HG02588 (cell line): ENCODE results near the gene DCAF16.

ENCODE experiments used
- ATAC-seq: cut with Tn5 transposase; IDR thresholded peaks from one replicate; pipeline ENCODE4 v1.9.1; 2021; ENCODE audit warnings: mild to moderate bottlenecking, moderate library complexity; ENCODE audit not compliant: unreplicated experiment

Gene DCAF16

GRCh38 chr4:17785858-17786257 is 24.7 kb downstream of the DCAF16 start:
- no peak for ATAC-seq

- no peak for ATAC-seq
Observed at GRCh38 chr4:17781300-17782287, 29.0 kb downstream of the DCAF16 start, which contains the start of gene FAM184B. Gene FAM184B (minus strand): TSS chr4:17781621. CDS start chr4:17781299, 322 bp downstream.

GRCh38 chr4:17780501-17781299 is 29.9 kb downstream of the DCAF16 start:
- ATAC-seq: no peak

GRCh38 chr4:17778431-17778830 is 32.1 kb downstream of the DCAF16 start:
- ATAC-seq: no peak

- no peak for ATAC-seq
Observed at GRCh38 chr4:17773135-17773698, 37.3 kb downstream of the DCAF16 start.

GRCh38 chr4:17771284-17771908 is 39.2 kb downstream of the DCAF16 start:
- no peak for ATAC-seq

GRCh38 chr4:17770845-17771244 is 39.7 kb downstream of the DCAF16 start:
- no peak for ATAC-seq

- ATAC-seq: no peak
Observed at GRCh38 chr4:17769406-17770174, 41.0 kb downstream of the DCAF16 start.

- ATAC-seq: no peak
Observed at GRCh38 chr4:17766826-17767458, 43.6 kb downstream of the DCAF16 start.

- ATAC-seq: no peak
Observed at GRCh38 chr4:17765514-17766286, 44.9 kb downstream of the DCAF16 start.

GRCh38 chr4:17763931-17764330 is 46.6 kb downstream of the DCAF16 start:
- ATAC-seq: no peak

GRCh38 chr4:17763416-17763815 is 47.1 kb downstream of the DCAF16 start:
- no peak for ATAC-seq

- no peak for ATAC-seq
Observed at GRCh38 chr4:17762726-17763125, 47.8 kb downstream of the DCAF16 start.

- no peak for ATAC-seq
Observed at GRCh38 chr4:17761062-17761461, 49.5 kb downstream of the DCAF16 start.

GRCh38 chr4:17760626-17761025 is 49.9 kb downstream of the DCAF16 start:
- no peak for ATAC-seq

GRCh38 chr4:17758485-17758884 is 52.1 kb downstream of the DCAF16 start:
- no peak for ATAC-seq

- no peak for ATAC-seq
Observed at GRCh38 chr4:17757621-17758020, 52.9 kb downstream of the DCAF16 start.

- no peak for ATAC-seq
Observed at GRCh38 chr4:17753646-17754045, 56.9 kb downstream of the DCAF16 start.
